Osteoblast (primary cell): ENCODE data around the gene THUMPD2. TPM values are rescaled to one million over a fixed set of nuclear protein-coding genes. Genes with fewer than 3 reads are reported as not detected.

Experiments used
- DNase-seq: peaks from one replicate; pipeline ENCODE4 v3.0.0; 2011; ENCODE audit warnings: low spot score, mixed read lengths; ENCODE audit not compliant: insufficient read length; ENCODE audit errors: missing footprints
- H2AFZ ChIP-seq: 2 replicates; pipeline ENCODE4 v1.6.0; 2011; ENCODE audit warnings: mild to moderate bottlenecking, low read length
- H3K27ac ChIP-seq: 2 replicates; pipeline ENCODE4 v1.5.1; 2011; ENCODE audit warnings: mild to moderate bottlenecking, low read depth, low read length, moderate library complexity
- H3K27me3 ChIP-seq: 2 replicates; pipeline ENCODE4 v1.6.0; 2012; ENCODE audit warnings: mild to moderate bottlenecking, control low read depth, inconsistent platforms, low read length, moderate library complexity; ENCODE audit not compliant: insufficient read depth
- H3K36me3 ChIP-seq: 2 replicates; pipeline ENCODE4 v1.5.1; 2011; ENCODE audit warnings: mild to moderate bottlenecking, low read length, control low read depth, moderate library complexity; ENCODE audit not compliant: insufficient read depth
- H3K4me1 ChIP-seq: 2 replicates; pipeline ENCODE4 v1.5.1; 2011; ENCODE audit warnings: mild to moderate bottlenecking, low read length, control low read depth, moderate library complexity; ENCODE audit not compliant: insufficient read depth
- H3K4me2 ChIP-seq: 2 replicates; pipeline ENCODE4 v1.6.0; 2011; ENCODE audit warnings: mild to moderate bottlenecking, low read length; ENCODE audit not compliant: insufficient read depth
- H3K4me3 ChIP-seq: fragments of 200-600 bp; sonication (generic); 3 replicates; pipeline ENCODE4 v1.5.1; 2012; ENCODE audit warnings: mild to moderate bottlenecking, low read length, inconsistent platforms; ENCODE audit not compliant: insufficient read depth
- H3K79me2 ChIP-seq: 2 replicates; pipeline ENCODE4 v1.6.0; 2012; ENCODE audit warnings: mild to moderate bottlenecking, low read length, control low read depth, inconsistent platforms; ENCODE audit not compliant: insufficient read depth
- H3K9me3 ChIP-seq: 2 replicates; pipeline ENCODE4 v1.5.1; 2011; ENCODE audit warnings: low read depth, low read length, control low read depth
- H4K20me1 ChIP-seq: 2 replicates; pipeline ENCODE4 v1.6.0; 2012; ENCODE audit warnings: mild to moderate bottlenecking, low read length, control low read depth; ENCODE audit not compliant: insufficient read depth
- CTCF ChIP-seq: IDR thresholded peaks from 2 replicates; pipeline ENCODE4 v1.5.1; 2011; ENCODE audit warnings: mild to moderate bottlenecking, low read depth, low read length, moderate library complexity; ENCODE audit errors: extremely low read depth
- total RNA-seq: library from RNA; depleted of rRNA; stranded (reverse); fragments of >200 nt; gene quantifications from 2 replicates; pipeline ENCODE4 v1.2.3, GENCODE V29; 2012

Gene THUMPD2
- total RNA-seq, 1 donor = 8.0 TPM

- Histone ChIP-seq H2AFZ (no peak overlapping the region), H3K4me2 (no peak overlapping the region), H3K27ac (peak overlapping the region; percentile 14), H3K79me2 (peaks cover 13% of the 10 kb centered on the region), H3K36me3 (peaks cover 22% of the 10 kb centered on the region), H3K27me3 (no peaks in the 10 kb centered on the region), H3K9me3 (no peaks in the 10 kb centered on the region), H3K4me1 (peaks cover 59% of the 10 kb centered on the region), H3K4me3 (no peak overlapping the region), H4K20me1 (no peaks in the 10 kb centered on the region)
- DNase-seq = no peak
- no peak for TF ChIP-seq CTCF
Observed at GRCh38 chr2:39739386-39739785, 39.7 kb downstream of the THUMPD2 start.

- Histone ChIP-seq H3K9me3 (no peaks in the 10 kb centered on the region), H3K79me2 (peaks cover 18% of the 10 kb centered on the region), H3K36me3 (peaks cover 22% of the 10 kb centered on the region), H3K4me1 (peaks cover 54% of the 10 kb centered on the region), H3K27ac (peak overlapping the region; percentile 14), H2AFZ (no peak overlapping the region), H3K4me3 (no peak overlapping the region), H4K20me1 (no peaks in the 10 kb centered on the region), H3K4me2 (no peak overlapping the region), H3K27me3 (no peaks in the 10 kb centered on the region)
- no peak for TF ChIP-seq CTCF
- DNase-seq = no peak
Observed at GRCh38 chr2:39738936-39739335, 40.1 kb downstream of the THUMPD2 start.

GRCh38 chr2:39737661-39738060 is 41.4 kb downstream of the THUMPD2 start:
- H3K4me3 ChIP-seq = peak overlapping the region; percentile 63

GRCh38 chr2:39736640-39737039 is 42.4 kb downstream of the THUMPD2 start:
- Histone ChIP-seq H4K20me1 (no peaks in the 10 kb centered on the region), H3K4me2 (peak overlapping the region; percentile 87), H3K27ac (peak overlapping the region; percentile 96), H3K79me2 (peaks cover 29% of the 10 kb centered on the region), H3K9me3 (no peaks in the 10 kb centered on the region), H3K4me1 (peaks cover 50% of the 10 kb centered on the region), H3K27me3 (no peaks in the 10 kb centered on the region), H3K36me3 (peaks cover 27% of the 10 kb centered on the region), H3K4me3 (peak overlapping the region; percentile 39), H2AFZ (no peak overlapping the region)
- DNase-seq = no peak
- no peak for TF ChIP-seq CTCF

More at GRCh38 chr2:39737661-39738060, 41.4 kb downstream of the THUMPD2 start:
- TF ChIP-seq CTCF = no peak
- Histone ChIP-seq H3K9me3 (no peaks in the 10 kb centered on the region), H3K27me3 (no peaks in the 10 kb centered on the region), H3K36me3 (peaks cover 29% of the 10 kb centered on the region), H3K27ac (peak overlapping the region; percentile 96), H2AFZ (peak overlapping the region; percentile 40), H3K4me2 (peak overlapping the region; percentile 87), H3K4me1 (peaks cover 47% of the 10 kb centered on the region), H3K79me2 (peaks cover 25% of the 10 kb centered on the region), H4K20me1 (no peaks in the 10 kb centered on the region)
- peak; percentile 58 for DNase-seq
